ENCODE data around the gene TENT4B.

Gene TENT4B

GRCh38 chr16:50260206-50261159 is 107.4 kb downstream of the TENT4B start:
- no peak for DNase-seq

- DNase-seq: no peak
These were observed 108.1 kb downstream of the TENT4B start for GRCh38 chr16:50261160-50261706.

- peak; percentile 21 for DNase-seq
These were observed 108.7 kb downstream of the TENT4B start for GRCh38 chr16:50261707-50262235.

- no peak for DNase-seq
These were observed 110.2 kb downstream of the TENT4B start for GRCh38 chr16:50263060-50263909.

GRCh38 chr16:50263940-50264929 is 111.1 kb downstream of the TENT4B start:
- DNase-seq: no peak

GRCh38 chr16:50265260-50265659 is 112.2 kb downstream of the TENT4B start:
- no peak for DNase-seq

GRCh38 chr16:50265716-50266336 is 112.7 kb downstream of the TENT4B start:
- DNase-seq: no peak

- DNase-seq: no peak
These were observed 113.4 kb downstream of the TENT4B start, which contains the start of gene ADCY7 for GRCh38 chr16:50266337-50267091. Gene ADCY7, plus strand, starts transcription at chr16:50266551. Its CDS starts 21,629 bp downstream, at chr16:50288180.

GRCh38 chr16:50267151-50267631 is 114.1 kb downstream of the TENT4B start:
- no peak for DNase-seq

GRCh38 chr16:50267651-50268050 is 114.5 kb downstream of the TENT4B start:
- DNase-seq: no peak

- DNase-seq: no peak
These were observed 115.2 kb downstream of the TENT4B start for GRCh38 chr16:50268352-50268751.

- DNase-seq: no peak
These were observed 116.1 kb downstream of the TENT4B start for GRCh38 chr16:50269061-50269705.

GRCh38 chr16:50269769-50270509 is 116.8 kb downstream of the TENT4B start:
- DNase-seq: no peak

- no peak for DNase-seq
These were observed 117.5 kb downstream of the TENT4B start for GRCh38 chr16:50270510-50271147.

- no peak for DNase-seq
These were observed 118.3 kb downstream of the TENT4B start for GRCh38 chr16:50271148-50272041.

GRCh38 chr16:50272111-50272571 is 119.0 kb downstream of the TENT4B start:
- no peak for DNase-seq

GRCh38 chr16:50272687-50273381 is 119.7 kb downstream of the TENT4B start:
- DNase-seq: no peak
